DND-41 (cell line): ENCODE results near the gene GREB1L.

Experiments used
- CTCF ChIP-seq: IDR thresholded peaks from 2 replicates; pipeline ENCODE4 v1.5.1; 2012; ENCODE audit warnings: borderline replicate concordance, low read length, moderate library complexity, mild to moderate bottlenecking; ENCODE audit not compliant: poor library complexity, severe bottlenecking; ENCODE audit errors: extremely low read depth
- EZH2 ChIP-seq: IDR thresholded peaks from 3 replicates; pipeline ENCODE4 v1.6.1; 2012; ENCODE audit warnings: borderline replicate concordance, low read depth, mild to moderate bottlenecking, moderate library complexity, low read length, inconsistent platforms; ENCODE audit not compliant: severe bottlenecking

- TF ChIP-seq CTCF (no peak), EZH2 (no peak)
Measured at GRCh38 chr18:21331065-21331464, 89.0 kb downstream of the GREB1L start.
